Upper lobe of right lung (tissue), 1 donor: ENCODE measurements around the gene NWD2. TPM values are rescaled to one million over a fixed set of nuclear protein-coding genes. Genes with fewer than 3 reads are reported as not detected.

Source experiments
- ATAC-seq: fragments of 200-7000 bp; cut with Tn5 transposase; one replicate; pipeline ENCODE4 v1.9.1; 2020; ENCODE audit warnings: mild to moderate bottlenecking, moderate library complexity
- DNase-seq: peaks from one replicate; pipeline ENCODE4 v3.0.0-alpha.2; 2020
- H3K27ac ChIP-seq: fragments of 200-600 bp; one replicate; pipeline ENCODE4 v1.8.0; 2022
- H3K27me3 ChIP-seq: fragments of 200-600 bp; one replicate; pipeline ENCODE4 v1.8.0; 2022; ENCODE audit warnings: mild to moderate bottlenecking
- H3K36me3 ChIP-seq: fragments of 200-600 bp; one replicate; pipeline ENCODE4 v1.8.0; 2022
- H3K4me1 ChIP-seq: fragments of 200-600 bp; one replicate; pipeline ENCODE4 v1.8.0; 2022
- H3K4me3 ChIP-seq: fragments of 200-600 bp; one replicate; pipeline ENCODE4 v1.8.0; 2022; ENCODE audit warnings: mild to moderate bottlenecking
- H3K9me3 ChIP-seq: fragments of 200-600 bp; one replicate; pipeline ENCODE4 v1.8.0; 2022
- CTCF ChIP-seq: fragments of 200-600 bp; IDR thresholded peaks from one replicate; pipeline ENCODE4 v1.8.0; 2022; ENCODE audit warnings: antibody characterized with exemption
- intact Hi-C: fragments of 100-400 bp; cut with DNase I; formaldehyde crosslinking; loops from one replicate; pipeline ENCODE4 v1.11.0; 2022
- total RNA-seq: library from RNA; stranded (reverse); fragmentation: NEBNext Ultra II Directional; extraction: Animal tissue kit (Norgen Biotek cat#: 25700); gene quantifications from one replicate; pipeline ENCODE4 v1.2.1, GENCODE V29; 2021
- donor health status: DM: no; HTN: yes; CAD: no; lungs with severe emphysema.

NWD2 gene
- total RNA-seq, 1 donor from 2014 or later: not detected

GRCh38 chr4:37324546-37324945, 80.0 kb downstream of the NWD2 start:
- no peak for ATAC-seq

GRCh38 chr4:37326852-37327251, 82.3 kb downstream of the NWD2 start:
- no peak for ATAC-seq
- TF ChIP-seq CTCF: no peak
- intact Hi-C loops: no loop called here
- Histone ChIP-seq H3K4me1 (no peaks in the 10 kb centered on the region), H3K27me3 (no peaks in the 10 kb centered on the region), H3K4me3 (no peak overlapping the region), H3K27ac (no peak overlapping the region), H3K9me3 (no peaks in the 10 kb centered on the region), H3K36me3 (no peaks in the 10 kb centered on the region)
- DNase-seq: no peak

More at GRCh38 chr4:37324546-37324945, 80.0 kb downstream of the NWD2 start:
- intact Hi-C loops: no loop called here
- H3K9me3 ChIP-seq: no peaks in the 10 kb centered on the region
- TF ChIP-seq CTCF: no peak
- H3K4me3 ChIP-seq: no peak overlapping the region
- no peak for DNase-seq
- H3K27me3 ChIP-seq: no peaks in the 10 kb centered on the region
- no peaks in the 10 kb centered on the region for H3K36me3 ChIP-seq
- no peak overlapping the region for H3K27ac ChIP-seq
- no peaks in the 10 kb centered on the region for H3K4me1 ChIP-seq

- ATAC-seq (no peak), DNase-seq (no peak)
- no peaks in the 10 kb centered on the region for H3K27me3 ChIP-seq
- no peaks in the 10 kb centered on the region for H3K36me3 ChIP-seq
- no peak overlapping the region for H3K27ac ChIP-seq
- TF ChIP-seq CTCF: no peak
- H3K4me3 ChIP-seq: no peak overlapping the region
- no peaks in the 10 kb centered on the region for H3K4me1 ChIP-seq
- intact Hi-C loops: no loop called here
- H3K9me3 ChIP-seq: no peaks in the 10 kb centered on the region
Measured at GRCh38 chr4:37338972-37339371, 94.4 kb downstream of the NWD2 start.

GRCh38 chr4:37358748-37359147, 114.2 kb downstream of the NWD2 start:
- no peak overlapping the region for H3K27ac ChIP-seq

GRCh38 chr4:37359261-37359660, 114.7 kb downstream of the NWD2 start:
- H3K4me3 ChIP-seq: no peak overlapping the region
- TF ChIP-seq CTCF: no peak
- intact Hi-C loops: no loop called here
- no peaks in the 10 kb centered on the region for H3K36me3 ChIP-seq
- no peak for ATAC-seq
- no peaks in the 10 kb centered on the region for H3K27me3 ChIP-seq
- no peak overlapping the region for H3K27ac ChIP-seq
- H3K4me1 ChIP-seq: no peaks in the 10 kb centered on the region
- DNase-seq: no peak
- no peaks in the 10 kb centered on the region for H3K9me3 ChIP-seq

More at GRCh38 chr4:37358748-37359147, 114.2 kb downstream of the NWD2 start:
- DNase-seq: no peak
- Histone ChIP-seq H3K4me3 (no peak overlapping the region), H3K36me3 (no peaks in the 10 kb centered on the region), H3K9me3 (no peaks in the 10 kb centered on the region), H3K4me1 (no peaks in the 10 kb centered on the region), H3K27me3 (no peaks in the 10 kb centered on the region)
- ATAC-seq: no peak
- intact Hi-C loops: no loop called here
- no peak for TF ChIP-seq CTCF

GRCh38 chr4:37365888-37366287, 121.3 kb downstream of the NWD2 start:
- H3K27ac ChIP-seq: no peak overlapping the region
- H3K27me3 ChIP-seq: no peaks in the 10 kb centered on the region
- H3K9me3 ChIP-seq: no peaks in the 10 kb centered on the region
- no peaks in the 10 kb centered on the region for H3K4me1 ChIP-seq
- H3K4me3 ChIP-seq: no peak overlapping the region
- intact Hi-C loops: no loop called here
- H3K36me3 ChIP-seq: no peaks in the 10 kb centered on the region
- no peak for TF ChIP-seq CTCF
- DNase-seq (no peak), ATAC-seq (no peak)
